LNCaP clone FGC (cell line): ENCODE results near the gene UNCX.

Experiments used
- DNase-seq: peaks from one replicate; pipeline ENCODE4 v3.0.0-alpha.2; 2011; ENCODE audit warnings: low read depth
- H3K4me3 ChIP-seq: 2 replicates; pipeline ENCODE4 v1.5.1; 2011; ENCODE audit warnings: mild to moderate bottlenecking, low read depth, low read length, control low read depth
- TF ChIP-seq, protein P1 (sequence below): IDR thresholded peaks from 2 replicates; pipeline ENCODE4 v1.5.1; 2012; ENCODE audit warnings: mild to moderate bottlenecking; ENCODE audit not compliant: control insufficient read depth, insufficient read depth; ENCODE audit errors: extremely low read depth

The UNCX gene

DNA sequence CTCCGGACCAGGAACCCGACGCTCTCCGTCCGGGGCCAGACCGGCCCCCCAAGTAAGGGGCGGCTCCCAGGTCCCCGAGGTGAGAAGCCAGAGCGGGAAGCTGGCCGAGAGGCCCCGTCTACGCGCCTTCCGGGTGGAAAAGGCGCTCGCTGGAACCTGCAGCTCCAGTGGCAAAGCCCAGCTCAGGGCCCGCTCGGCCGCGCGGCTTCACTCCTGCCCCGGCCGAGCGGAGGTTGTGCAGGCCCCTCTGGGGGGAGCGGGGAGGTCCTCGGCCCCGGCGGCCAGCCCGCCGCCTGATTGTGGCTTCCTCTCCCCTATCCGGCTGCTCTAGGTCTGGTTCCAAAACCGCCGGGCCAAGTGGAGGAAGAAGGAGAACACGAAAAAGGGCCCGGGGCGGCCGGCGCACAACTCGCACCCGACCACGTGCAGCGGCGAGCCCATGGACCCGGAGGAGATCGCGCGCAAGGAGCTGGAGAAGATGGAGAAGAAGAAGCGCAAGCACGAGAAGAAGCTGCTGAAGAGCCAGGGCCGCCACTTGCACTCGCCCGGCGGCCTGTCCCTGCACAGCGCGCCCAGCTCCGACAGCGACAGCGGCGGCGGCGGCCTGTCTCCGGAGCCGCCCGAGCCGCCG lies 2.9 kb downstream of the UNCX start:
- DNase-seq = no peak
- TF ChIP-seq, protein P1, sequence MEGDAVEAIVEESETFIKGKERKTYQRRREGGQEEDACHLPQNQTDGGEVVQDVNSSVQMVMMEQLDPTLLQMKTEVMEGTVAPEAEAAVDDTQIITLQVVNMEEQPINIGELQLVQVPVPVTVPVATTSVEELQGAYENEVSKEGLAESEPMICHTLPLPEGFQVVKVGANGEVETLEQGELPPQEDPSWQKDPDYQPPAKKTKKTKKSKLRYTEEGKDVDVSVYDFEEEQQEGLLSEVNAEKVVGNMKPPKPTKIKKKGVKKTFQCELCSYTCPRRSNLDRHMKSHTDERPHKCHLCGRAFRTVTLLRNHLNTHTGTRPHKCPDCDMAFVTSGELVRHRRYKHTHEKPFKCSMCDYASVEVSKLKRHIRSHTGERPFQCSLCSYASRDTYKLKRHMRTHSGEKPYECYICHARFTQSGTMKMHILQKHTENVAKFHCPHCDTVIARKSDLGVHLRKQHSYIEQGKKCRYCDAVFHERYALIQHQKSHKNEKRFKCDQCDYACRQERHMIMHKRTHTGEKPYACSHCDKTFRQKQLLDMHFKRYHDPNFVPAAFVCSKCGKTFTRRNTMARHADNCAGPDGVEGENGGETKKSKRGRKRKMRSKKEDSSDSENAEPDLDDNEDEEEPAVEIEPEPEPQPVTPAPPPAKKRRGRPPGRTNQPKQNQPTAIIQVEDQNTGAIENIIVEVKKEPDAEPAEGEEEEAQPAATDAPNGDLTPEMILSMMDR = no peak
- H3K4me3 ChIP-seq = no peak overlapping the region

- no peak for DNase-seq
- TF ChIP-seq, protein P1 = no peak
- H3K4me3 ChIP-seq = no peak overlapping the region
Observed at GRCh38 chr7:1236132-1236661, 3.5 kb downstream of the UNCX start.

GRCh38 chr7:1236831-1237701 lies 4.4 kb downstream of the UNCX start:
- TF ChIP-seq, protein P1 = no peak
- no peak overlapping the region for H3K4me3 ChIP-seq
- no peak for DNase-seq

DNA sequence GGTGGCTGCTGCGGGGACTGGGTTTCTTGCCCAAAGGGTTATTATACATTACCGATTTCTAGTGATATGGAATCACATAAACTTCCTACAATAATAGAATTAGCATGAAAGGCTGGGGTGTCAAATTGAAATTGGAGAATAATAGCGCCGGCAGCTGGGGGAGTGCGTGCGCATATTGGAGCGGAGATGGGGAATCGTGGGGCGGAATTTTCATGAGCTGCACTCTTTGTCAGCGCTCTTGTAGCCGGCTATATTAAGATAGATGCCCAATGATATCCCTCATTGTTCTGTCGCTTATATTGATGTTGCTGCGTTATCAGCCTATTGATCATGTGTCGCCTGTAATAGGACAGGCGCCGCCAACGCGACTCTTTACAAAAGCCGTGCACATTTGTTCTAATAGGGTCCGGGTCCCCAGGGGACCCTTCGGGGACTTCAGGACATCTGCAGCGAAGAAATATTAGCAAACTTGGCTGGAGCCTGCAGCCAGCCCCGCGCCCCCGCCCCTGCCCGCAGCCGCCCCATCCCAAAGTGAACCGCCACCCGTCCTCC lies 5.1 kb downstream of the UNCX start:
- DNase-seq = no peak
- H3K4me3 ChIP-seq = no peak overlapping the region
- TF ChIP-seq, protein P1 = no peak

DNA sequence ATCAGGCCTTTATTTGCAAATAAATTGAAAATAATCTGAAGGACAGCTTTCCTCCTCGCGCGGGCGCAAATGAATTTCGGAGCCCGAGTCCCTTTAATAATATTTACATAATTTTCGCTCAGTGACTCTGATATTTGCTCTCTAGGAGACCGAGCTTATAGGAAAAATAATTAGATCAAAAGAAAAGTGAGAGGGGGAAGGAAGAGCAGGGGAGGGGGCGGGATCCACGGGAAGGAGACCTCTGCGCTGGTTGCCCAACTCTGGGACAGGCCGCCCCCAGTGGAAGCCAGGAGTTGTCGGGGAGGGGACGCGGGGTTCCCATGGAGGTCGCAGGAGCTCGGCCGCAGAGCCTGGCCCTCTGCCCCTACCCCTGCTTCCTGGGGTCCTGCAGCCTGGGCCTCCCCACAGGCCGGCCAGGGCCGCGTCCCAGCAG lies 5.8 kb downstream of the UNCX start:
- TF ChIP-seq, protein P1 = no peak
- DNase-seq = no peak
- H3K4me3 ChIP-seq = no peak overlapping the region

DNA sequence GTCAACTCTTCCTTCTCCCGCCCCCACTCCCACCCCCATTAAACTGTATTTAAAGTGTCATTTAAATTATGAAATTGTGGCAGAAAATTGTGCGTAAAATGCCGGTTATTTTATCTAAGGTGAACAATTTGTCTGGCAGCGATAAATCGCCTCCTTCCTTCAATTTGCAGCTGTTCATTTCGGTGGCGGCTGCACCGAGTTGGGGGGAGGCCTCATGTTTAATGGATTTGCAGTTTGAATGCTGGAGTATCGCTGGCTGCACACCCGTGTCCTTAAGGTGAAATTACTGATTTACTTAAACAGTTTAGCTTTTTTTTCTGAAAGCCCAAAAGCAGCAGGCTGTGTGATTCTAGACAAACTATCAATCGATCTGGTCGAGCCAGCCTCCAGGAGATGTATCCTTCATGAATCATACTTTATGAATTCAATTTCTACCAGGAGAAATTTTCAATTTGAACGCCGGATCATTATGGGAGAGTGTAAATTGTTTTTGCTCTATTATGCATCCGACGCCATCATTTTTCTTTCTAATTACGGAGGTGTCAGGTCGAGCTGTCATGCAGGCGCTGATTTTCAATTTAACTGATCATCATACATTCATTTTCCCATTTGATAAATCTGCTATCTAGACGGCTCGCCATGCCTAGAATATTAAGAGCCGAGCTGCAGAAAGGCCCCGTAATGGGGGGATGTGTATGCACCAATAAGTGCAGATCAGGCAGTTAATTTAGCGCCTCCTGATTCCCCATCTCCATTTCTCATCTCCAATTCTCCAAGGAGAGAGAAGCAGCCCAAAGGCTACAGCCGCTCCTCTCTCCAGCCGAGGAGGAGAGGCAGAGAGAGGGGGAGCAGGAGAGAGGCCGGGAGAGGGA lies 6.5 kb downstream of the UNCX start:
- TF ChIP-seq, protein P1 = no peak
- DNase-seq = no peak
- no peak overlapping the region for H3K4me3 ChIP-seq
